ENCODE measurements around the gene PEX12.

GRCh38 chr17:35540589-35541404 lies 37.6 kb downstream of the PEX12 start:
- no peak for TF ChIP-seq TAF1 (IDR thresholded peaks at IDR 0.05; ENCODE audit: borderline replicate concordance, low read depth, low read length)
- no peak; the same call in 1 of the 2 replicates for TF ChIP-seq POLR2A (IDR thresholded peaks at IDR 0.05; ENCODE audit: low read depth, low read length)
